GM04503 (cell line): ENCODE measurements around the gene PRR4.

Experiments
- DNase-seq: peaks from one replicate; pipeline ENCODE4 v3.0.0-alpha.2; 2012; ENCODE audit warnings: low read depth

The PRR4 gene

GRCh38 chr12:10801741-10802140, 47.5 kb downstream of the PRR4 start:
- no peak for DNase-seq
